ENCODE measurements around the gene KISS1. TPM values are rescaled to one million over a fixed set of nuclear protein-coding genes. Genes with fewer than 3 reads are reported as not detected.

The KISS1 gene
- total RNA-seq, 4 donors from 2014 or later, result not detected

DNA sequence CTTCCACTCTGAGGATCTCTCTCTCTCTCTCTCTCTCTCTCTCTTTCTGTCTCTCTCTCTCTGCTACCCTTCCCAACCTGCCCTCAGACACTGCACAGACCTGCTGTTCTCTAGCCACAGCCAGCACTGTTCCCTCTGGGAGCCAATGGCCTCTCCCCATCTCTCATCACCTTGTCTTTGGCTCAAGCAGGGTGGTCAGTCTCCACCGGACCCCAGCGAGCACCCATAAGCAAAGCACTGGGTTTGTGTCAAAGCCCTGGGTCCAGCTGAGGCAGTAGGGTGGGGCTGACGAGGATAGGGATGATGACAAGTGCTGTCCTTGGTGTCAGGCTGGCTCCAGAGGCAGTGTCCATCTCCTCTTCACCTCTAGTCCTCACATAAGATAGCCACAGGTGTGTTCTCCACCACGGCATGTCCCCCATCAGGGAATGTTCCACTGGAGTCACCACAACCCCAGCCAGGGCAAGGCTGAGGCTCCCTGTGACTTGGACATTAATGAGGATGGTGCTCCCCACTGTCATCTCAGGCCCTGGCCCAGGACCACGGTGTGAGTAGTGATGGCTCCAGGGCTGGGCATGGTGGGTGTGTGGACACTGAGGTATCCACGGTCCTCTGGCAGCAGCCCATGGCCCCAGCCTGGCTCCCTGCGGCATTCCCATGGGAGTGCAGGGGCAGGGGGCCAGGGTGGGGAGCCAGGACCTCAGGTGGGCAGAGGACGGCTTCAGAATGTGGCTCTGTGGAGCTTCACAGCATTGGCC, 25.9 kb upstream of the KISS1 start:
- intact Hi-C loops (cut with DNase I), result no loop called here
- H3K4me1 ChIP-seq, result no peaks in the 10 kb centered on the region
- H3K27me3 ChIP-seq, result no peaks in the 10 kb centered on the region
- DNase-seq, result no peak
- no peak overlapping the region for H3K27ac ChIP-seq
- H3K4me3 ChIP-seq (replicated peaks in 1 of 3), result no peak overlapping the region
- 89 to 91% methylated on average over 3 to 8 of the region's 8 CpGs for WGBS, 2 donors
- TF ChIP-seq POLR2A (IDR thresholded peaks at IDR 0.05), result no peak
- TF ChIP-seq, protein P1, sequence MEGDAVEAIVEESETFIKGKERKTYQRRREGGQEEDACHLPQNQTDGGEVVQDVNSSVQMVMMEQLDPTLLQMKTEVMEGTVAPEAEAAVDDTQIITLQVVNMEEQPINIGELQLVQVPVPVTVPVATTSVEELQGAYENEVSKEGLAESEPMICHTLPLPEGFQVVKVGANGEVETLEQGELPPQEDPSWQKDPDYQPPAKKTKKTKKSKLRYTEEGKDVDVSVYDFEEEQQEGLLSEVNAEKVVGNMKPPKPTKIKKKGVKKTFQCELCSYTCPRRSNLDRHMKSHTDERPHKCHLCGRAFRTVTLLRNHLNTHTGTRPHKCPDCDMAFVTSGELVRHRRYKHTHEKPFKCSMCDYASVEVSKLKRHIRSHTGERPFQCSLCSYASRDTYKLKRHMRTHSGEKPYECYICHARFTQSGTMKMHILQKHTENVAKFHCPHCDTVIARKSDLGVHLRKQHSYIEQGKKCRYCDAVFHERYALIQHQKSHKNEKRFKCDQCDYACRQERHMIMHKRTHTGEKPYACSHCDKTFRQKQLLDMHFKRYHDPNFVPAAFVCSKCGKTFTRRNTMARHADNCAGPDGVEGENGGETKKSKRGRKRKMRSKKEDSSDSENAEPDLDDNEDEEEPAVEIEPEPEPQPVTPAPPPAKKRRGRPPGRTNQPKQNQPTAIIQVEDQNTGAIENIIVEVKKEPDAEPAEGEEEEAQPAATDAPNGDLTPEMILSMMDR (IDR thresholded peaks at IDR 0.05), result no peak
- H3K9me3 ChIP-seq, result no peaks in the 10 kb centered on the region
- H3K36me3 ChIP-seq, result no peaks in the 10 kb centered on the region

DNA sequence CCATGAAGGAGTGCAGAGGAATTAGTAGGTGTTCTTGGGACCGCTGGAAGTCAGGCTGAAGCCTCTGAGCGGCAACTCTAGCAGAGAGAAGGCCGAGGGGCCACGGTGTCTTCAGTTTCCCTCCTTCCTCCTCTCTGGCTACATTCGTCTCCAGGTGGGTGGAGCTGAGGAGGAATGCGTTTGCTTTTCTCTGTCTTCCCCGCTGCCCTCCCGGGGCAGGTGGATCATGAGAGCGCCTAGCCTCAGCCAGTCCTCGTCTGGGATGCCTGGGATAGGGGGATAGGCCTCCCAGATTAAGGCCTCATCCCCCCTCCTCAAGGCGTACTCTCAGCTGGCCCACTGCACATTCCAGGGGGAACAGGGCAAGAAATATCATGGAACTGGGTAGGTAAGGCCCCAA, 25.0 kb upstream of the KISS1 start:
- no peak overlapping the region for H3K27ac ChIP-seq

DNA sequence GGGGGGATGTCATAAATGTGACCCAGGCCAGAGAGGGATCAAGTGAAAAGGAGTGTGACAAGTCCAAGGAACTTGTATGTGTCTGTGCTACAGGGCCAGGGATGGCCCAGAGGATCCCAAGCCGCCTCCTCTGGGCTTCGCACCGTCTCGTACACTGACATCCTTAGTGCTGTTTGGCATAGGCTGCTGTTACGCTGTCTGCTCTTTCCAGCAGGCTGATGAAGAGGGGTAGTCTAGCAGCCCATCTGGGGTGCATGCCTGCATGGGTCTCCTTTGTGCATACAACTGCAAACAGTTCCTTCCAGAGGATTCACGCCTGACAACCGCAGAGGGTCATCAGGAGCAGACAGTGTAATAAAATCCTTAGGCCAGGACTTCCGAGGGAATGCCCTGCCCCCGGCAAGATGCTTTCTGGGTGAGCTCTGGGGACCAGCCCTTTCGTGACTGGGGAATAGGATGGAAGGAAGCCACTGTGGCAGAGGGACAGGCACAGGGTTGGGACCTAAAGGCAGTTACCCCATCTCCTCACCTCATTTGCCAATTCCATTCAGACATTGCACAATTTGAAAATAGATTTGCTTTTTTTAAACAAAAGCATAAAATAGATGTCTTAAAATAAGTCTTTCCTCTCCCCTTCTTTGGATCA, 23.8 kb upstream of the KISS1 start:
- WGBS, 2 donors, result 84 to 89% methylated on average over 10 of the region's 10 CpGs
- H3K36me3 ChIP-seq, result no peaks in the 10 kb centered on the region
- no peaks in the 10 kb centered on the region for H3K9me3 ChIP-seq
- TF ChIP-seq POLR2A (IDR thresholded peaks at IDR 0.05), result no peak
- TF ChIP-seq, protein P1 (IDR thresholded peaks at IDR 0.05), result no peak
- no peak overlapping the region for H3K4me3 ChIP-seq (replicated peaks in 1 of 3)
- intact Hi-C loops (cut with DNase I), result no loop called here
- H3K27ac ChIP-seq, result no peak overlapping the region
- no peak for DNase-seq
- H3K27me3 ChIP-seq, result no peaks in the 10 kb centered on the region
- no peaks in the 10 kb centered on the region for H3K4me1 ChIP-seq

More for the DNA sequence above, 25.0 kb upstream of the KISS1 start:
- no peaks in the 10 kb centered on the region for H3K4me1 ChIP-seq
- no peaks in the 10 kb centered on the region for H3K27me3 ChIP-seq
- intact Hi-C loops (cut with DNase I), result no loop called here
- H3K36me3 ChIP-seq, result no peaks in the 10 kb centered on the region
- H3K9me3 ChIP-seq, result no peaks in the 10 kb centered on the region
- WGBS, 2 donors, result 81 to 88% methylated on average over 8 to 9 of the region's 11 CpGs
- TF ChIP-seq POLR2A (IDR thresholded peaks at IDR 0.05), result no peak
- TF ChIP-seq, protein P1 (IDR thresholded peaks at IDR 0.05), result no peak
- no peak for DNase-seq
- H3K4me3 ChIP-seq (replicated peaks in 1 of 3), result no peak overlapping the region

DNA sequence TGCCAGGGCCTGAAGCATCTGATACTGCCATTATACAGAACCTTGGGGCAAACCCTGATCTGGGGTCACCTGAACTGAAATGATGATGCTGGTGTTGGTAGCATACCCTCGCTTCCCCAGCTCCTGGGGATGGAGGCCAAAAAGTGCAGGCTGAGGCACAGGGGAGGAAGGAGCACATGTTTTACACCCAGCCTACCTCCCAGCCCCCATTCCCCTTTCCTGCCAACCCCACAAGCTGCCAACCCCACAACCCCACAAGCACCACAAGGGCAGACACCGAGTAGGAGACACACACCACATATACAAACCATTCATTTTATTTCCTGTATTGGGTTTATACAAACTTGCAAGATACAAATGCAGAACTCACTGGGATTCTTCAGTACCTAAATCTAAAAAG, 22.3 kb upstream of the KISS1 start:
- 74 to 75% methylated on average over 2 of the region's 2 CpGs for WGBS, 2 donors
- Histone ChIP-seq H3K9me3 (no peaks in the 10 kb centered on the region), H3K27me3 (no peaks in the 10 kb centered on the region), H3K36me3 (no peaks in the 10 kb centered on the region), H3K4me1 (peaks cover 0 to 10% of the 10 kb centered on the region in 2 donors), H3K27ac (no peak overlapping the region), H3K4me3 (replicated peaks in 1 of 3) (no peak overlapping the region)
- intact Hi-C loops (cut with DNase I), result no loop called here
- TF ChIP-seq, protein P1 (IDR thresholded peaks at IDR 0.05), result no peak
- TF ChIP-seq POLR2A (IDR thresholded peaks at IDR 0.05), result no peak
- DNase-seq, result no peak

DNA sequence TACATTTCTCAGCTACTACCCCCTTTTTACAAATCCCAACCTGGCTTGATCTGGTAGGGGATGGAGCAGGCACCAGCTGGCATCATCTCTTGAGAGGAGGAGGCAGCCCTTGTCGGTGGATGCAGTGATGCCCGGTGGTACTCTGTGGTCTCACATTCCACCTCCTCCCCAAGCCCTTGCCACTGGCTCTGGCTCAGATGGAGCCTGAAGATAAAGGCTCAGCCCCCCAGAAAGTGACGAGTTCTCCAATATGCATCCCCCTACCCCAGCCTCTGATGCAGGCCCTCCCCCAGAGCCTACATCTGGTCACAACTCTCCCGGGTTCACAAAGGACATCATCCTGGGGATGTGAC, 21.3 kb upstream of the KISS1 start:
- WGBS, 2 donors, result 65 to 69% methylated on average over 4 of the region's 4 CpGs
- intact Hi-C loops (cut with DNase I), result no loop called here

More for the DNA sequence above, 21.3 kb upstream of the KISS1 start:
- Histone ChIP-seq H3K4me1 (peaks cover 0 to 11% of the 10 kb centered on the region in 2 donors), H3K27ac (no peak overlapping the region), H3K27me3 (no peaks in the 10 kb centered on the region), H3K4me3 (replicated peaks in 1 of 3) (no peak overlapping the region), H3K9me3 (no peaks in the 10 kb centered on the region), H3K36me3 (no peaks in the 10 kb centered on the region)
- TF ChIP-seq POLR2A (IDR thresholded peaks at IDR 0.05), result no peak
- TF ChIP-seq, protein P1 (IDR thresholded peaks at IDR 0.05), result no peak
- DNase-seq, result no peak
